ENCODE measurements around the gene SH3BGR.

The SH3BGR gene

GRCh38 chr21:39453571-39454179 is 1.9 kb downstream of the SH3BGR start:
- in situ Hi-C loops (cut with HindIII; ENCODE audit: low pct_ligation_motif_present, low pct_unique_long_range_greater_than_20kb, low sequenced_read_pairs): no loop called here

DNA sequence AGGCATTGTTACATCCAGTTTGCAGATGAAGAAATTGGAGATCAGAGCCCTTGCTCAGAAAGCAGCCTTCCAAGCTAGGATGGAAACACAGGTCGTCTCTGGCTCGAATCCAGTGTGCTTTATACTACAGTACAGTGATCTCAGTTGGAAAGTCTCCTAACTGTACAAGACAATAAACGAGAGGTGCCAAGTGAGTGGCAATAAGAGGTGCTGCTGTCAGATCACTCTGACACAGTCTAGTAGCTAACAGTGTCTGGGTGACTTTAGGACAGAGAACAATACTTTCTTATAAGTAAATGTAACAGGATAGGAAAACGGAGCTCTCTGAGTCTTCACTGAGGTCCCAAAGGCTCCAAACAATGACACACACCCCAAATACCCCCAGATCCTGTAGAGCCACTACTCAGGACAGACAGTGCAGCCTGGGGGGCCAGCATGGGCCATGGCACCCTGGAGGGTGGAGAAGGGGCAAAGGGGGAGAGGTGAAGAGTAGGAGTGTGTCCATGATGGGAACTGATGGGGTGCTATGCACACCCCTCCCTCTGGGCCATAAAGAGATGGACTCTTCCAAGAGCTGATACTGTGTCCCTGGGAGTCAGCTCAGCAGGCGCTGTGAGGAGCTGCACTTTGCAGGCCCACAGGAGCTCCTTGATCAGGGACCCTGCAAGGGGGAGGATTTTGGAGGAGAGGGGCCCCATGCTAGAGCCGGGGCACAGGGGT is 3.3 kb downstream of the SH3BGR start:
- in situ Hi-C loops (cut with HindIII; ENCODE audit: low pct_ligation_motif_present, low pct_unique_long_range_greater_than_20kb, low sequenced_read_pairs): no loop called here
- no peak for DNase-seq

More at GRCh38 chr21:39453571-39454179, 1.9 kb downstream of the SH3BGR start:
- DNase-seq: no peak

GRCh38 chr21:39456665-39457064 is 4.9 kb downstream of the SH3BGR start:
- no peak for DNase-seq
- in situ Hi-C loops (cut with HindIII; ENCODE audit: low pct_ligation_motif_present, low pct_unique_long_range_greater_than_20kb, low sequenced_read_pairs): no loop called here

- DNase-seq: no peak
Observed at GRCh38 chr21:39461419-39461818, 9.6 kb downstream of the SH3BGR start.

GRCh38 chr21:39463308-39463707 is 11.5 kb downstream of the SH3BGR start:
- no peak for DNase-seq
- in situ Hi-C loops (cut with HindIII; ENCODE audit: low pct_ligation_motif_present, low pct_unique_long_range_greater_than_20kb, low sequenced_read_pairs): no loop called here

More at GRCh38 chr21:39461419-39461818, 9.6 kb downstream of the SH3BGR start:
- in situ Hi-C loops (cut with HindIII; ENCODE audit: low pct_ligation_motif_present, low pct_unique_long_range_greater_than_20kb, low sequenced_read_pairs): no loop called here

- no peak for DNase-seq
- in situ Hi-C loops (cut with HindIII; ENCODE audit: low pct_ligation_motif_present, low pct_unique_long_range_greater_than_20kb, low sequenced_read_pairs): no loop called here
Observed at GRCh38 chr21:39466584-39466983, 14.8 kb downstream of the SH3BGR start.

DNA sequence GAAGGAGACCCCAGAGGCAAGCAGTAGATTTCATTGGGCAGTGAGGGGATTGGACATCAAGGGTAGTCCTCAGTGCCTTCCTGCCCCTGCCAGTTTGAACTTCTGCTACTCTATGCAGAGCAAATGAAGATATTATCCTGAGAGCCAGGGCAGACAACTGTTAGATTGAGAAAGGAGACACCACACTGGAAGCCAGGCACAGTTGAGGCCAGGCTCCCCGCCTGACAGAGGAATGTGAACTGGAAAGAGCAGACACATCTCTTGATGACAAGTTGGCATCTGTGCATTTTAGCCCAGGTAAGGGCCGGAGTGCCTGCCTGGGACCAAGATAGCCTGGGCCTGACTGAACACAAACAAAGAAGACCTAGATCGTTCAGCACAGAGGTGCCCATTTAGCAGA is 16.0 kb downstream of the SH3BGR start:
- in situ Hi-C loops (cut with HindIII; ENCODE audit: low pct_ligation_motif_present, low pct_unique_long_range_greater_than_20kb, low sequenced_read_pairs): no loop called here
- DNase-seq: no peak

- DNase-seq: no peak
- in situ Hi-C loops (cut with HindIII; ENCODE audit: low pct_ligation_motif_present, low pct_unique_long_range_greater_than_20kb, low sequenced_read_pairs): no loop called here
Observed at GRCh38 chr21:39468559-39468958, 16.8 kb downstream of the SH3BGR start.

- in situ Hi-C loops (cut with HindIII; ENCODE audit: low pct_ligation_motif_present, low pct_unique_long_range_greater_than_20kb, low sequenced_read_pairs): no loop called here
Observed at GRCh38 chr21:39471598-39471997, 19.8 kb downstream of the SH3BGR start.

GRCh38 chr21:39472786-39473185 is 21.0 kb downstream of the SH3BGR start:
- no peak for DNase-seq
- in situ Hi-C loops (cut with HindIII; ENCODE audit: low pct_ligation_motif_present, low pct_unique_long_range_greater_than_20kb, low sequenced_read_pairs): no loop called here

More at GRCh38 chr21:39471598-39471997, 19.8 kb downstream of the SH3BGR start:
- DNase-seq: no peak

DNA sequence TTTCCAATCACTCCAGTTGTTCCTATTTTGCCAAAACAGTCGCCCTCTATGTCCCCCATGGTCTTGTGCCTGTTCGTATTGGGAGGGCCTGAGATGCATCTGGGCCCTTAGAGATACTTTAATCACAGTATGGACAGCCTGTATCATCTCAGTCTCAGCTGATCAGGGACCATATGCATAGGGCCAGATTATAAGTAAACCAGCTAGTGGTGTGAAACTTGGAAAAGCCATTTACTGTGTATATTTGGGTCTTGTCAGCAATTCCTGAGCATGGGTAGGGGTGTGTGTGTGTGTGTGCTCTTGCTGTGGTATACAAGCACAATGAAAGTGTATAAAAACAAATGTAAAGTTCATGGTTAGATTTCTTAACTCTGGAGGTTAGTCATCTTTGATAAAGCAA is 22.8 kb downstream of the SH3BGR start:
- in situ Hi-C loops (cut with HindIII; ENCODE audit: low pct_ligation_motif_present, low pct_unique_long_range_greater_than_20kb, low sequenced_read_pairs): no loop called here
- DNase-seq: no peak

- in situ Hi-C loops (cut with HindIII; ENCODE audit: low pct_ligation_motif_present, low pct_unique_long_range_greater_than_20kb, low sequenced_read_pairs): no loop called here
- no peak for DNase-seq
Observed at GRCh38 chr21:39479164-39479813, 27.5 kb downstream of the SH3BGR start.

- no peak for DNase-seq
- in situ Hi-C loops (cut with HindIII; ENCODE audit: low pct_ligation_motif_present, low pct_unique_long_range_greater_than_20kb, low sequenced_read_pairs): no loop called here
Observed at GRCh38 chr21:39479814-39480182, 28.0 kb downstream of the SH3BGR start.

- in situ Hi-C loops (cut with HindIII; ENCODE audit: low pct_ligation_motif_present, low pct_unique_long_range_greater_than_20kb, low sequenced_read_pairs): no loop called here
- no peak for DNase-seq
Observed at GRCh38 chr21:39480271-39480670, 28.5 kb downstream of the SH3BGR start.

DNA sequence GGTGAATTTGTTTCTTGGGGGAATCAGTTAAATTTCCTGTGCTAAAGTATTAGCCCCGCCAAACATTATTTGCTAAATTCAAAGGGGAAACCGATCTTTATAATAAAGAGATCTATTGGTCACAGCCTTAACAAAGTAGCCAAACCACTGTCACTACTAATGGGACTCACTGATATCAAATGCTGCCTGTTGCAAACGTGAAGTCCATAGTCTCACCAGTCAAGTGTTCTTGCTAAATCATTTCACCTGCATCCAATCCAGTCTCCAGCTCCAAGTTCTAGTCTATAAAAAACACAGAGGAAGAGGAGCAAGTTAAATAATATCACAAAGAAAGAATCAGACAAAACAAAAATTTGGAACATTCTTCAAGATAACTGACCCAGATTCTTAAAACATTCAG is 30.1 kb downstream of the SH3BGR start:
- no peak for DNase-seq
- in situ Hi-C loops (cut with HindIII; ENCODE audit: low pct_ligation_motif_present, low pct_unique_long_range_greater_than_20kb, low sequenced_read_pairs): no loop called here

DNA sequence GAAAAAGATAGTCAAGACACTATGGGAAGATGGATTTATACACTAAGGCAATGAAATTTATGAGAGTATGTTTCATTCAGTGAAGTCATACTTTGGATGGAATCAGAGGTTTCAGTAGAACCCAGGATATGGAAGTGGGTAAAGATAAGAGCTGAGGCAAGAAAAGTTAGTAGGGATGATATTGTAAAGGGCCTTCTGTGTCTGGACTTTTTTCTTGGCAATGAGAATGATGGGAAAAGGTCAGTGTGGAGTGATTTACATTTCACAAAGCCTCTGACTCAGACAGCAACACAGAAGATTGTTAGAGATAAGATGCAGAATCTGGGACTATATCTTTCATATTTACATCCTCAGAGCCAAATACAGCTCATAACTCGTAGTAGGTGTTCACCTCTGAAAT is 32.1 kb downstream of the SH3BGR start:
- in situ Hi-C loops (cut with HindIII; ENCODE audit: low pct_ligation_motif_present, low pct_unique_long_range_greater_than_20kb, low sequenced_read_pairs): no loop called here
- DNase-seq: no peak

GRCh38 chr21:39484711-39485276 is 33.0 kb downstream of the SH3BGR start:
- in situ Hi-C loops (cut with HindIII; ENCODE audit: low pct_ligation_motif_present, low pct_unique_long_range_greater_than_20kb, low sequenced_read_pairs): no loop called here
- no peak for DNase-seq

- in situ Hi-C loops (cut with HindIII; ENCODE audit: low pct_ligation_motif_present, low pct_unique_long_range_greater_than_20kb, low sequenced_read_pairs): no loop called here
- DNase-seq: no peak
Observed at GRCh38 chr21:39489380-39489924, 37.7 kb downstream of the SH3BGR start.

- in situ Hi-C loops (cut with HindIII; ENCODE audit: low pct_ligation_motif_present, low pct_unique_long_range_greater_than_20kb, low sequenced_read_pairs): no loop called here
- no peak for DNase-seq
Observed at GRCh38 chr21:39499156-39499555, 47.4 kb downstream of the SH3BGR start.
